Ishikawa (cell line): ENCODE data around the gene ORAI2.
A peak's percentile ranks its signal among the peaks of the same experiment; 100 is the strongest.

ENCODE experiments used
- CREB1 ChIP-seq: IDR thresholded peaks from 2 replicates; pipeline ENCODE4 v1.6.1; 2012; ENCODE audit warnings: low read depth
- EGR1 ChIP-seq: IDR thresholded peaks from 2 replicates; pipeline ENCODE4 v1.6.1; 2012
- EP300 ChIP-seq: IDR thresholded peaks from 2 replicates; pipeline ENCODE4 v1.6.1; 2012; ENCODE audit warnings: borderline replicate concordance
- FOXM1 ChIP-seq: IDR thresholded peaks from 2 replicates; pipeline ENCODE4 v1.6.1; 2012; ENCODE audit warnings: low read depth, borderline replicate concordance
- NFIC ChIP-seq: IDR thresholded peaks from 2 replicates; pipeline ENCODE4 v1.6.1; 2012
- RAD21 ChIP-seq: IDR thresholded peaks from 2 replicates; pipeline ENCODE4 v1.6.1; 2012; ENCODE audit warnings: low read depth
- TAF1 ChIP-seq: IDR thresholded peaks from 2 replicates; pipeline ENCODE4 v1.6.1; 2012; ENCODE audit warnings: low read depth, mild to moderate bottlenecking
- TCF12 ChIP-seq: IDR thresholded peaks from 2 replicates; pipeline ENCODE4 v1.6.1; 2012; ENCODE audit warnings: low read depth
- USF1 ChIP-seq: IDR thresholded peaks from 2 replicates; pipeline ENCODE4 v1.6.1; 2012
- YY1 ChIP-seq: IDR thresholded peaks from 2 replicates; pipeline ENCODE4 v1.6.1; 2012; ENCODE audit warnings: low read depth
- ZBTB7A ChIP-seq: IDR thresholded peaks from 2 replicates; pipeline ENCODE4 v1.6.1; 2012; ENCODE audit warnings: low read depth
- TF ChIP-seq, protein P1 (sequence below): IDR thresholded peaks from 2 replicates; pipeline ENCODE4 v1.6.1; 2012; ENCODE audit warnings: low read depth, mild to moderate bottlenecking
- TF ChIP-seq, protein P2 (sequence below): IDR thresholded peaks from 2 replicates; pipeline ENCODE4 v1.6.1; 2012

GRCh38 chr7:102404005-102404861, 29.1 kb upstream of the ORAI2 start:
- TF ChIP-seq, protein P1, sequence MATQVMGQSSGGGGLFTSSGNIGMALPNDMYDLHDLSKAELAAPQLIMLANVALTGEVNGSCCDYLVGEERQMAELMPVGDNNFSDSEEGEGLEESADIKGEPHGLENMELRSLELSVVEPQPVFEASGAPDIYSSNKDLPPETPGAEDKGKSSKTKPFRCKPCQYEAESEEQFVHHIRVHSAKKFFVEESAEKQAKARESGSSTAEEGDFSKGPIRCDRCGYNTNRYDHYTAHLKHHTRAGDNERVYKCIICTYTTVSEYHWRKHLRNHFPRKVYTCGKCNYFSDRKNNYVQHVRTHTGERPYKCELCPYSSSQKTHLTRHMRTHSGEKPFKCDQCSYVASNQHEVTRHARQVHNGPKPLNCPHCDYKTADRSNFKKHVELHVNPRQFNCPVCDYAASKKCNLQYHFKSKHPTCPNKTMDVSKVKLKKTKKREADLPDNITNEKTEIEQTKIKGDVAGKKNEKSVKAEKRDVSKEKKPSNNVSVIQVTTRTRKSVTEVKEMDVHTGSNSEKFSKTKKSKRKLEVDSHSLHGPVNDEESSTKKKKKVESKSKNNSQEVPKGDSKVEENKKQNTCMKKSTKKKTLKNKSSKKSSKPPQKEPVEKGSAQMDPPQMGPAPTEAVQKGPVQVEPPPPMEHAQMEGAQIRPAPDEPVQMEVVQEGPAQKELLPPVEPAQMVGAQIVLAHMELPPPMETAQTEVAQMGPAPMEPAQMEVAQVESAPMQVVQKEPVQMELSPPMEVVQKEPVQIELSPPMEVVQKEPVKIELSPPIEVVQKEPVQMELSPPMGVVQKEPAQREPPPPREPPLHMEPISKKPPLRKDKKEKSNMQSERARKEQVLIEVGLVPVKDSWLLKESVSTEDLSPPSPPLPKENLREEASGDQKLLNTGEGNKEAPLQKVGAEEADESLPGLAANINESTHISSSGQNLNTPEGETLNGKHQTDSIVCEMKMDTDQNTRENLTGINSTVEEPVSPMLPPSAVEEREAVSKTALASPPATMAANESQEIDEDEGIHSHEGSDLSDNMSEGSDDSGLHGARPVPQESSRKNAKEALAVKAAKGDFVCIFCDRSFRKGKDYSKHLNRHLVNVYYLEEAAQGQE = no peak
- TF ChIP-seq USF1 (no peak), EP300 (no peak), ZBTB7A (no peak), NFIC (no peak), CREB1 (no peak), YY1 (no peak), TAF1 (no peak), EGR1 (no peak), TCF12 (no peak), FOXM1 (no peak), RAD21 (peak; percentile 57)
- TF ChIP-seq, protein P2, sequence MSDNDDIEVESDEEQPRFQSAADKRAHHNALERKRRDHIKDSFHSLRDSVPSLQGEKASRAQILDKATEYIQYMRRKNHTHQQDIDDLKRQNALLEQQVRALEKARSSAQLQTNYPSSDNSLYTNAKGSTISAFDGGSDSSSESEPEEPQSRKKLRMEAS = no peak
